ENCODE results near the gene GSDME.

GRCh38 chr7:24778543-24779282, 21.4 kb upstream of the GSDME start:
- TF ChIP-seq HDAC2 (IDR thresholded peaks at IDR 0.05) = no peak
- TF ChIP-seq YY1 (IDR thresholded peaks at IDR 0.05; ENCODE audit: low read depth, low read length) = no peak
- no peak for TF ChIP-seq CTCF (IDR thresholded peaks at IDR 0.05 in 2 of 3, conservative IDR thresholded peaks at IDR 0.05 in 1 of 3; ENCODE audit: control insufficient read depth in 2 of 3, extremely low read depth in 1 of 3, insufficient read depth in 1 of 3, low read depth in 3 of 3, low read length in 3 of 3)
- TF ChIP-seq POLR2A (IDR thresholded peaks at IDR 0.05; ENCODE audit: low read depth, low read length) = peak; percentile 26; the same call in 1 of the 2 replicates
- no peak for TF ChIP-seq MAX (IDR thresholded peaks at IDR 0.05; ENCODE audit: low read depth, low read length)
- no peak for TF ChIP-seq FOXM1 (IDR thresholded peaks at IDR 0.05; ENCODE audit: low read depth, low read length)
- TF ChIP-seq JUND (IDR thresholded peaks at IDR 0.05; ENCODE audit: low read depth, low read length) = no peak
- no peak for TF ChIP-seq EZH2 (IDR thresholded peaks at IDR 0.05; ENCODE audit: borderline replicate concordance, control insufficient read depth, low read depth, low read length)
